GM21528 (cell line): ENCODE measurements around the gene IWS1.
"Not testable (repeated sequence)": the region's sequence is repeated elsewhere in the genome, so short reads cannot be mapped to it uniquely, and the experiment has no call there.

Source experiments
- ATAC-seq: cut with Tn5 transposase; IDR thresholded peaks from one replicate; pipeline ENCODE4 v1.9.1; 2021; ENCODE audit warnings: mild to moderate bottlenecking, moderate library complexity; ENCODE audit not compliant: unreplicated experiment, low FRiP score

Gene IWS1

GRCh38 chr2:127463155-127463991 is 62.9 kb downstream of the IWS1 start:
- ATAC-seq = no peak

GRCh38 chr2:127462461-127462860 is 63.8 kb downstream of the IWS1 start:
- ATAC-seq = no peak

DNA sequence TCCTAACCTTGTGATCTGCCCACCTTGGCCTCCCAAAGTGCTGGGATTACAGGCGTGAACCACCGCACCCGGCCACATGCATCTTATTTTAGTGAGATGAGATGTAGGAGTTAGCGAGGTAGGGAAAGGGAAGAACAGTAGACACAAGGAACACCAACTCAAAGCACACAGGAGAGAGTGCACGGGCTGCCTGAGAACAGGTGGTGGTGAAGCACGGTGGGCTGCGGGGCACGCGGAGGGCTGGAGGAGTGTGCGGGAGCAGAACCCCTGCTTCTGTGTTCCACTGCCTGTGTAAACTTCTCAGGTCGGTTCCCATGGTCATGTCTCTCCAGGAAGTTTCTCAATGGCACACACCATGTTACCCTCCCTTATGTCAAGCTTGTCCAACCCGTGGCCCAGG is 69.3 kb downstream of the IWS1 start:
- no peak for ATAC-seq

GRCh38 chr2:127455566-127456493 is 70.5 kb downstream of the IWS1 start:
- ATAC-seq = no peak

GRCh38 chr2:127454595-127455565 is 71.4 kb downstream of the IWS1 start:
- no peak for ATAC-seq

- ATAC-seq = no peak
Observed at GRCh38 chr2:127453392-127454171, 72.7 kb downstream of the IWS1 start.

DNA sequence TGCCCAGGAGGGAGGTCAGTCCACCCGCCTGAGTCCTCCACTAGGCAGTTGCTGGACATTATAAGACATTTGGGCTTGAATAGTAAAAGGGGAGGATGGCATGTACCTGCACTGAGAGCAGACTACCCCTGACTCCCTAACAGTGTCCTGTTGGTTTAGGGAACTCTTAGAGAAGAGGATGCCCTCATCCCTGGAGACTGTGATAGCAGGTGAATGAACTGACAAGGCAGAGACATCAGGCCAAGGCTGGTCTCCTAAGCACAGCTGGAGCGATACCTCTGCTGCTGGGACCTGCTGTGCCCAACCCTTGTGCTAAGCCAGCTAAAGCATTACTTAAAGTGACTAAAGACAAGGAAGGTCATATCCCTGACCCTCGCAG is 73.3 kb downstream of the IWS1 start:
- no peak for ATAC-seq

- not testable (repeated sequence) for ATAC-seq
Observed at GRCh38 chr2:127452423-127452822, 73.9 kb downstream of the IWS1 start.

GRCh38 chr2:127451981-127452380 is 74.3 kb downstream of the IWS1 start:
- no peak for ATAC-seq

GRCh38 chr2:127449898-127450297 is 76.4 kb downstream of the IWS1 start:
- no peak for ATAC-seq

GRCh38 chr2:127449414-127449813 is 76.9 kb downstream of the IWS1 start:
- ATAC-seq = no peak

DNA sequence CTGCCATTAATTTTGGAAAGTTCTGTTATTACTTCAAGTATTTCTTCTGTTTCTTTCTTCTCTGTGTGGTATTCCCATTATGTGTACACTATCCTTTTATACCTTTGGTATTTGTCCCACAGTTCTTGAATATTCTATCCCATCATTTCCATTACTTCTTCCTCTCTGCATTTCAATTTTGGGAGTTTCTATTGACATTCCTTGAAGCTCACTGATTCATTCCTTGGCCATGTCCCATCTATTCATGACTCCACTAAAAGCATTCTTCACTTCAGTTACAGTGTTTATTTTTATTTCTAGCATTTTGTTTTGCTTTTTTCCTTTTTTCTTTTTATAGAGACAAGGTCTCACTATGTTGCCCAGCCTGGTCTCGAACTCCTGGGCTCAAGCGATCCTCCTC is 77.8 kb downstream of the IWS1 start:
- ATAC-seq = no peak

DNA sequence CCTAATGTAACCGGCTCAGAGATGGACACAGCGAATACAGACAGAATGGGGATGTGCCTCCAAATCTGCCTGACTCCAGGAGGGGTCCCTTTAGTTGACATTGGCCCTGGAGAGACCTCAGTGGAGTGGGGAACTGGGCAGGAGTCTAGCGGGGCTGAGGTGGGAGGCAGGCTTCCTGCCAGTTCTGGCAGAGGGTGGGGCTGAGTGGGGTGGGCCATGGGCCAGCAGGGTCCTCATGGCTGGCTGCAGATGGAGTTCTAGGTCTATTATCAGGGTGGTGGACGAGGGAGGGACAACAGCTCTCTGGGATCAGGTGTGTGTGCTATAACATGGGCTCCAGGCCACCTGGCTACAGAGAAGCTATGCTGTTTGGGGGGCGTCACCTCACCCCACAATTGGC is 86.9 kb downstream of the IWS1 start:
- ATAC-seq = no peak

DNA sequence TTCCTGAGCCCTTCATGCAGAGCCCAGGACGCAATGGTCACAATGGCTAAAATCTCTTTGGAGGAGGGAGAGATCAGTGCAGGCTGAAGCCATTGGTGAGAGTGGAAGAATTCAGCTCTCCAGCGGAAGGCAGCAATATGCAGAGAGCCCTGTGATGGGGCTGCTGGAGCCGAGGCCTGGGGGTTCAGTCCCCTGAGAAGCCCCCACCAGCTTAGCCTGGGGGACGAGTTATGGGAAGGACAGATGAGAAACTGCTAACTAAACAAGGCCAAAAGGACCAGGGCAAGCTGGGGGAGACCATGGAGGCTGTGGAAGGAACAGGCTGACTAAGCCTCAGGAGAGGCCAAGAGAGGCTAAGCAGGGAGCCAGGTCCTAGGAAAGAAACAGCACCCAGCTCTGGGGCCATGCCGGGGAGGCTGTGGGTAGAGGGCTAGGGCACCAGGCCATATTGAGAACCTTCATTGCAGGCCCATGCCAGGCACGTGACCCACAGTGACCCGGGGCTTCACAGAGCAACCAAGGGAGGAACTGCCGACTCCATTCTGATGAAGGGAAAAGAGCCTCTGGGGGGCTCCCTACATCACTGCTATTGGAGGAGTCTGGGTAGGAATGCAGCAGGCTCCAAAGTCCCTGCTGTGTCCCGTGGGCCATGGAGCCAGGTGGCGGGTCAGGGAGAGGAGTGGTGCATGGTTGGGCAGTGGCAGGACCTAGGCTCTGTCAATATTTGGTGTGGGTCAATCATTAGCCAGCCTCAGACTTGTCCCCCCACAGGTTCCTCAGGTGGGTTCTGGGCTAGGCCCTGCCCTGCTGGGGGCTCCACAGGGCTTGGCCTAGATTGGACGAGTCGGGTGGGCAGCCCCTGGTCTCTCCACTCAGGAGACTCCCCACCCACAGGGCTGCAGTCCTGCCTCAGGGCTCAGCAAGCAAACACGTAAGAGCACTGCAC is 88.2 kb downstream of the IWS1 start:
- no peak for ATAC-seq

DNA sequence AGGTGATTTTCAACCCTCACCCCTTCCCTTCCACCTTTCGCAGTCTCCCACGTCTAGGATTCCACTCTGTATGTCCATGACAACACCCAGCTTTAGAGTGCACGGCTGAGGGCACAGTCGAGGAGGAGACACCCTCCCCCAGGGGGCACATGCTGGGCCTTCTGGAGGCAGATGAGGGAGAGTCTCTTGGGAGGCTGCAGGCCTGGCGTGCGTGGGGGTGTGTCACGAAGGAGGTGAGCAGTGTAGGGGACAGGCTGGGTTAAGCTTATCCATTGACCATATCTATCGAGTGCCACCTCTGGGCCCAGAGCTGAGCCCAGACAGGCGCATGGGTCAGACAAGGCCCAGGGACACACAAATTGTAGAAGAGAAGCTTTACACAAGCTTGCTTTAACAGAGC is 89.2 kb downstream of the IWS1 start:
- ATAC-seq = no peak

DNA sequence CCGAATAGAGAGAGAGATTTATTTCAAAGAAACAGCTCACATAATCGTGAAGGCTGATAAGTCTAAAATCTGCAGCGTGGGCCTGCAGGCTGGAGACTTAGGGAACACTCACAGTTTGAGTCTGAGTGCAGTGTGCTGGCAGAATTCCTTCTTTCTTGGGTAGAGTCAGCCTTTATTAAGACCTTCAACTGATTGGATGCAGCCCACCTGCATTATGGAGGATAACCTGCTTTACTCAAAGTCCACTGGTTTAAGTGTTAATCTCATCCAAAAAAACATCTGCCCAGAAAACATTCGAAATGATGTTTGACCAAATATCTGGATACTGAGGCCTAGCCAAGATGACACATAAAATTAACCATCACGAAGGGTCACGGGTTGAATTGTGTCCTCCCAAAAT is 91.8 kb downstream of the IWS1 start:
- no peak for ATAC-seq

GRCh38 chr2:127431408-127432023 is 94.8 kb downstream of the IWS1 start:
- no peak for ATAC-seq
